ENCODE results near the gene SLC6A6. TPM values are rescaled to one million over a fixed set of nuclear protein-coding genes. Genes with fewer than 3 reads are reported as not detected.

The SLC6A6 gene
- total RNA-seq, 1 donor from 2014 or later = 35.4 TPM

DNA sequence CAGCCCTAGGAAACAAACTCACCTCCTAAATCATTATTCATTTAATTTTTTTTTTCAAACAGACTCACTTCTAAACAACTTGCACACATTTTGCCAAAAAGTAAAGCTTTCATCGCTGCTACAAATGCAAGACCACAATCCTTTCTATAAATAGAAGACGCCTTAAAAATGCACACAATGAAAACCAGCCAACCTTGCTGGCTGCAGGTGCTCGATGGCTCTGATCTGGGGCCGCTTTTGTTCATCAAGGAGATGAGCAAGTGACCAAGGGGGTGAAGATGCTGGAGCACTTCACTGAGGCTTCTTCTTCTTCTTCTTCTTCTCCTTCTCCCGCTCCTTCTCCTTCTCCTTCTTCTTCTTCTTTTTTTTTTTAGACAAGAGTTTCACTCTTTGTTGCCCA is 12.7 kb upstream of the SLC6A6 start:
- intact Hi-C loops (cut with micrococcal nuclease) = no loop called here
- H3K36me3 ChIP-seq = no peaks in the 10 kb centered on the region
- TF ChIP-seq, protein P1, sequence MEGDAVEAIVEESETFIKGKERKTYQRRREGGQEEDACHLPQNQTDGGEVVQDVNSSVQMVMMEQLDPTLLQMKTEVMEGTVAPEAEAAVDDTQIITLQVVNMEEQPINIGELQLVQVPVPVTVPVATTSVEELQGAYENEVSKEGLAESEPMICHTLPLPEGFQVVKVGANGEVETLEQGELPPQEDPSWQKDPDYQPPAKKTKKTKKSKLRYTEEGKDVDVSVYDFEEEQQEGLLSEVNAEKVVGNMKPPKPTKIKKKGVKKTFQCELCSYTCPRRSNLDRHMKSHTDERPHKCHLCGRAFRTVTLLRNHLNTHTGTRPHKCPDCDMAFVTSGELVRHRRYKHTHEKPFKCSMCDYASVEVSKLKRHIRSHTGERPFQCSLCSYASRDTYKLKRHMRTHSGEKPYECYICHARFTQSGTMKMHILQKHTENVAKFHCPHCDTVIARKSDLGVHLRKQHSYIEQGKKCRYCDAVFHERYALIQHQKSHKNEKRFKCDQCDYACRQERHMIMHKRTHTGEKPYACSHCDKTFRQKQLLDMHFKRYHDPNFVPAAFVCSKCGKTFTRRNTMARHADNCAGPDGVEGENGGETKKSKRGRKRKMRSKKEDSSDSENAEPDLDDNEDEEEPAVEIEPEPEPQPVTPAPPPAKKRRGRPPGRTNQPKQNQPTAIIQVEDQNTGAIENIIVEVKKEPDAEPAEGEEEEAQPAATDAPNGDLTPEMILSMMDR (IDR thresholded peaks at IDR 0.05; ENCODE audit: borderline replicate concordance) = no peak

DNA sequence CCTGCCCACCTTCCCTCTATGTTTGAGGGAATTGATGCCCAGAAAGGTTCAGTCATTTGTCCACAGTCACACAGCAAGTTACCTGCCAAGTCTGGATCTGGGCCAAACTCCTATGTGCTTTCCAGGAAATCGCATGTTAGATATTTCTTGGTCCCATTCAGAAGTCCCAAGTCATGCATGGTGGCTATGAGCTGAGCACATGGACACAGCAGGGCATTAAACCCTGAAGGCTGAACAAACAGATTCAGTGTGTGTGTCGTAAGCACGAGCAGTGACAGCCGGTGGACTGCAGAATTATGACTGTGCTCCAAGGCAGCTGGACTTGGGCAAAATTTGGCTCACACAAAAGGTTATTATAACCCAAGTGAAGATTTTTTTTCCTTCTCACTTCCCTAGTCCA is 11.4 kb upstream of the SLC6A6 start:
- H3K36me3 ChIP-seq = no peaks in the 10 kb centered on the region
- no peak overlapping the region for H3K4me3 ChIP-seq
- H3K27me3 ChIP-seq (ENCODE audit: low read depth) = peaks cover 14% of the 10 kb centered on the region
- TF ChIP-seq, protein P1 (IDR thresholded peaks at IDR 0.05; ENCODE audit: borderline replicate concordance) = no peak
- peaks cover 5% of the 10 kb centered on the region for H3K4me1 ChIP-seq
- no peak overlapping the region for H3K27ac ChIP-seq (replicated peaks)
- no peaks in the 10 kb centered on the region for H3K9me3 ChIP-seq (replicated peaks)
- intact Hi-C loops (cut with micrococcal nuclease) = no loop called here
- peak; percentile 35 for DNase-seq

More for the DNA sequence above, 12.7 kb upstream of the SLC6A6 start:
- Histone ChIP-seq H3K27me3 (ENCODE audit: low read depth) (peaks cover 22% of the 10 kb centered on the region), H3K4me3 (no peak overlapping the region), H3K4me1 (peaks cover 5% of the 10 kb centered on the region), H3K27ac (replicated peaks) (no peak overlapping the region), H3K9me3 (replicated peaks) (no peaks in the 10 kb centered on the region)
- DNase-seq = no peak

DNA sequence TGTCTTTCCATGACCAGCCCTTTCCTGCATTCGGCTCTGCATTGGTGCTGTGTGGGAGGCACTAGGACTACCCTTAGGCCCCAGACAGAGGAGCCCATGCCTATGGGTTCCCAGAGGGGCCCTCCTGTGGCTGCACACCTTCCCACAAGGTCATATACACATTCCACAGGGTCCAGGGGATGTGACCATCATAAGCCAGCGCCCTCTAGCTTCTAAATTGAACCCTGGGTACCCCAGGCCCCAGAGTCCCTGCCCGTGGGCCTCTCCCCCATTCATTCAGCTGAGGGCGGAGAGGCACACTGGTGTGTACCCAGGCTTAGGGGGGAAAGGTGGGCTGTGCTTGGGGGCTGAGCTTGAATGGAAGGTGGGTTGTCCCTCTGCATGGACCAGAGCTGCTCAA is 10.2 kb upstream of the SLC6A6 start:
- intact Hi-C loops (cut with micrococcal nuclease) = no loop called here
- DNase-seq = no peak
- Histone ChIP-seq H3K4me3 (no peak overlapping the region), H3K27ac (replicated peaks) (no peak overlapping the region), H3K27me3 (ENCODE audit: low read depth) (peaks cover 14% of the 10 kb centered on the region), H3K36me3 (no peaks in the 10 kb centered on the region), H3K4me1 (no peaks in the 10 kb centered on the region), H3K9me3 (replicated peaks) (no peaks in the 10 kb centered on the region)
- TF ChIP-seq, protein P1 (IDR thresholded peaks at IDR 0.05; ENCODE audit: borderline replicate concordance) = no peak

DNA sequence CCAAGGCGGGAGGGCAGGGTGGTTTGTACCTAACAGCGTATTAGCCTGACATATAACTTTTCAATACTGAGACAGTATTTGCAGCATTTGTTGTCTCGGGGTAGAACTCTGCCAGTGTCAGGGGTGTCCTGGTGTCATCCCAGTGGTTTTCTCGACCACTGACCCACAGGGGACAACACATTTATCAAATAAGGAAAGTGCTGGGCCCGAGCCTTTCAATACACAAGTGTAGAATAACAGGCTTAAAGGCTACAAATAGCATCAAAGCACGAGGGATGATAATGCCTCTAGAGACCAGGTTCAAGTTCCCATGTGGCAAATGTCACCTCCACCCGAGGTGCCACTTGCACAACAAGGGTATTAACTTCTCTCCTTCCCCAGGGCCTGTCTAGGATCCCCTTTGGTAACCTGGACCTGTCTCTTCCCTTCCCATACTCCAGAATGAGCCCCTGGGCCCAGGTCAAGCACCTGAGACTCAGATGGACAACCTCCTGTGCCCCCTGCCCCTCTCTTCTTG is 9.5 kb upstream of the SLC6A6 start:
- Histone ChIP-seq H3K27me3 (ENCODE audit: low read depth) (peaks cover 14% of the 10 kb centered on the region), H3K4me1 (no peaks in the 10 kb centered on the region), H3K27ac (replicated peaks) (no peak overlapping the region), H3K36me3 (no peaks in the 10 kb centered on the region), H3K4me3 (no peak overlapping the region), H3K9me3 (replicated peaks) (no peaks in the 10 kb centered on the region)
- DNase-seq = no peak
- TF ChIP-seq, protein P1 (IDR thresholded peaks at IDR 0.05; ENCODE audit: borderline replicate concordance) = no peak
- intact Hi-C loops (cut with micrococcal nuclease) = no loop called here

DNA sequence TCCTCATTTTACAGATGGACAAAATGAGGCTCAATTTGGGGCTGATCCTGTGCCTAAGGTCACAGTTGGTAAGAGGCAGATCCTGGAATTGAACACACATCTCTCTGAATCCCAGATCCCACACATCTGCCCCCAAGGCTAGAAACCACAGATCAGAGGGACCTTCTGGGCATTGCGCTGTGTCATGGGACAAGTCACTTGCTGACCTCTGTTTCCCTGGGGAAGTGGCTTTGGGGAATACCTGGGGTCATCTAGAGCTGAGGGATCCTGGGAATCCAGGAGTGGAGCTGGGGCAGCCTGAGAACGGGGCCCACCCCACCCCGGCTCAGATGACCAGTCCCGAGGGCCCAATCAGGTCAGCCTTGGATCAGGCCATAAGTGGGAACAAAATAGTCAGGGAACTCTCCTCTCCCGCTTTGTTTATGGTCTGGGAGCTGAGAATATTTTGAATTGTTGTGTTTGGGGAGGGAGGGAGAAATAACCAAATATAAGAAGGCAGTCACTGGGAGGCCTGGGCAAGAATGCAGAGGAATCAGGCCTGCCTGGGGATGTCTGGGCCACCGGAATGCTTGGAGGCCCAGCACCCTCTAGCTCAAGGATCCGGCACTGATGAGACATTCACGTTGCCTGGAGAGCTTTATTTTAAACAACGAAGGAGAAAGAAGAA is 8.8 kb upstream of the SLC6A6 start:
- Histone ChIP-seq H3K36me3 (no peaks in the 10 kb centered on the region), H3K27ac (replicated peaks) (no peak overlapping the region), H3K9me3 (replicated peaks) (no peaks in the 10 kb centered on the region), H3K4me1 (no peaks in the 10 kb centered on the region), H3K27me3 (ENCODE audit: low read depth) (peaks cover 14% of the 10 kb centered on the region), H3K4me3 (no peak overlapping the region)
- DNase-seq = no peak
- intact Hi-C loops (cut with micrococcal nuclease) = no loop called here
- TF ChIP-seq, protein P1 (IDR thresholded peaks at IDR 0.05; ENCODE audit: borderline replicate concordance) = no peak

Measured in left ventricle myocardium inferior (tissue), 1 donor.